Breast epithelium (tissue), 3 donors: Measurements from ENCODE around the gene PPP6R3.

Experiments used
- CTCF ChIP-seq, 3 donors: fragments of 450-650 bp; IDR thresholded peaks; one replicate each; pipeline ENCODE4 v1.5.1; 2016 to 2017; ENCODE audit warnings: antibody characterized with exemption in 3 of 3, mild to moderate bottlenecking in 3 of 3, moderate library complexity in 3 of 3
- POLR2AphosphoS5 ChIP-seq, 3 donors: sonication (generic); formaldehyde crosslinking; IDR thresholded peaks; one replicate each; pipeline ENCODE4 v1.6.1; 2017; ENCODE audit warnings: antibody characterized with exemption in 3 of 3

- TF ChIP-seq CTCF (IDR thresholded peaks at IDR 0.05) = no peak
- TF ChIP-seq POLR2AphosphoS5 (IDR thresholded peaks at IDR 0.05) = no peak
Measured at GRCh38 chr11:68565768-68566167, 105.2 kb downstream of the PPP6R3 start.
